H1 (cell line): ENCODE data around the gene UTP14C. TPM values are rescaled to one million over a fixed set of nuclear protein-coding genes. Genes with fewer than 3 reads are reported as not detected.
"Not testable (repeated sequence)": the region's sequence is repeated elsewhere in the genome, so short reads cannot be mapped to it uniquely, and the experiment has no call there.

Experiments
- CTCF ChIA-PET: fragments of 300-600 bp; sonication (Branson Sonifier 250); formaldehyde crosslinking; loops from one replicate; lab custom pipeline; 2021; ENCODE audit not compliant: partially characterized antibody; lab: Charles Lee
- POLR2A ChIA-PET: fragments of 300-600 bp; sonication (Branson Sonifier 250); formaldehyde crosslinking; loops from one replicate; lab custom pipeline; 2021; ENCODE audit warnings: inconsistent platforms; ENCODE audit not compliant: partially characterized antibody; lab: Charles Lee
- DNase-seq, 2 experiments: peaks; one replicate each; pipeline versions ENCODE4 v3.0.0 to v3.0.0-alpha.2; 2010 to 2022; ENCODE audit warnings: low spot score in 2 of 2, low read depth in 1 of 2, mixed read lengths in 1 of 2
- FAIRE-seq: peaks from 2 replicates; lab custom pipeline; 2011; peaks lifted over from hg19 to GRCh38; lab: Jason Lieb, UNC
- H2AFZ ChIP-seq: 2 replicates; pipeline ENCODE4 v1.8.1; 2012; ENCODE audit warnings: low read length, inconsistent platforms
- H2AK5ac ChIP-seq: 2 replicates; pipeline ENCODE4 v1.6.1; 2013; ENCODE audit warnings: low read depth, low read length
- H2BK120ac ChIP-seq: replicated peaks from 2 replicates; pipeline ENCODE3; 2013; ENCODE audit warnings: low read depth, low read length, inconsistent platforms
- H2BK12ac ChIP-seq: 2 replicates; pipeline ENCODE4 v1.6.1; 2013; ENCODE audit warnings: low read depth, low read length
- H2BK15ac ChIP-seq: 2 replicates; pipeline ENCODE4 v1.6.1; 2013; ENCODE audit warnings: low read length
- H2BK20ac ChIP-seq: 2 replicates; pipeline ENCODE4 v1.6.1; 2013; ENCODE audit warnings: low read length
- H2BK5ac ChIP-seq: 2 replicates; pipeline ENCODE4 v1.6.1; 2013; ENCODE audit warnings: low read depth, low read length
- H3K14ac ChIP-seq: 2 replicates; pipeline ENCODE4 v1.6.1; 2013; ENCODE audit warnings: inconsistent platforms; ENCODE audit not compliant: insufficient read length
- H3K18ac ChIP-seq: 2 replicates; pipeline ENCODE4 v1.6.1; 2013; ENCODE audit warnings: low read length; ENCODE audit errors: extremely low read depth
- H3K23ac ChIP-seq: 2 replicates; pipeline ENCODE4 v1.6.1; 2013; ENCODE audit warnings: inconsistent platforms; ENCODE audit not compliant: insufficient read length
- H3K23me2 ChIP-seq: 2 replicates; pipeline ENCODE4 v1.6.1; 2013; ENCODE audit warnings: low read depth, low read length
- H3K27ac ChIP-seq: 2 replicates; pipeline ENCODE4 v1.6.1; 2011; ENCODE audit warnings: low read depth, low read length, inconsistent platforms
- H3K27me3 ChIP-seq, 4 experiments: replicated peaks in 1 of 4; 1 replicate in 1 of 4; 2 replicates in 3 of 4; pipeline versions ENCODE4 v1.6.1 to v1.8.1; 2011 to 2013; ENCODE audit warnings: low read length in 3 of 4, mild to moderate bottlenecking in 3 of 4, inconsistent platforms in 2 of 4, mixed read lengths in 2 of 4, moderate library complexity in 1 of 4; ENCODE audit not compliant: control insufficient read depth in 3 of 4, insufficient read depth in 3 of 4; ENCODE audit errors: extremely low read depth in 1 of 4
- H3K36me3 ChIP-seq, 4 experiments: 2 replicates each; pipeline versions ENCODE4 v1.6.1 to v1.8.1; 2011 to 2013; ENCODE audit warnings: mild to moderate bottlenecking in 4 of 4, low read length in 3 of 4, moderate library complexity in 2 of 4, control low read depth in 1 of 4, inconsistent platforms in 1 of 4; ENCODE audit not compliant: insufficient read depth in 4 of 4, control insufficient read depth in 2 of 4
- H3K4ac ChIP-seq: replicated peaks from 2 replicates; pipeline ENCODE3; 2013; ENCODE audit warnings: low read length, low read depth, mixed read lengths, inconsistent platforms; ENCODE audit not compliant: insufficient read length
- H3K4me1 ChIP-seq, 4 experiments: replicated peaks in 1 of 4; 1 replicate in 1 of 4; 2 replicates in 3 of 4; pipeline versions ENCODE4 v1.6.1 to v1.8.1; 2011 to 2013; ENCODE audit warnings: low read length in 3 of 4, inconsistent platforms in 2 of 4, mixed read lengths in 1 of 4; ENCODE audit not compliant: insufficient read depth in 4 of 4, control insufficient read depth in 3 of 4
- H3K4me2 ChIP-seq, 2 experiments: 2 replicates each; pipeline versions ENCODE4 v1.6.1 to v1.8.1; 2011 to 2013; ENCODE audit warnings: low read depth in 2 of 2, low read length in 2 of 2, control low read depth in 1 of 2, inconsistent platforms in 1 of 2, mild to moderate bottlenecking in 1 of 2; ENCODE audit not compliant: insufficient read depth in 1 of 2
- H3K4me3 ChIP-seq, 4 experiments: fragments of 200-600, 300-600 bp in 1 of 4; sonication (generic), shearing (Covaris generic), sonication (Bioruptor Twin) in 1 of 4; 2 replicates each; pipeline versions ENCODE4 v1.5.1 to v1.8.1; 2011 to 2016; ENCODE audit warnings: low read length in 4 of 4, low read depth in 3 of 4, control low read depth in 2 of 4, inconsistent platforms in 2 of 4, mild to moderate bottlenecking in 2 of 4, mixed read lengths in 1 of 4, moderate library complexity in 1 of 4; ENCODE audit not compliant: insufficient read depth in 2 of 4; ENCODE audit errors: extremely low read depth in 1 of 4
- H3K56ac ChIP-seq: replicated peaks from 2 replicates; pipeline ENCODE3; 2013; ENCODE audit warnings: low read depth, mild to moderate bottlenecking, mixed read lengths, low read length, inconsistent platforms; ENCODE audit not compliant: insufficient read length
- H3K79me1 ChIP-seq: 2 replicates; pipeline ENCODE4 v1.6.1; 2013; ENCODE audit warnings: low read depth, low read length, control low read depth
- H3K79me2 ChIP-seq, 2 experiments: 2 replicates each; pipeline versions ENCODE4 v1.6.1 to v1.8.1; 2012 to 2013; ENCODE audit warnings: low read length in 2 of 2, mild to moderate bottlenecking in 2 of 2, inconsistent platforms in 1 of 2; ENCODE audit not compliant: insufficient read depth in 2 of 2, control insufficient read depth in 1 of 2
- H3K9ac ChIP-seq, 4 experiments: replicated peaks in 1 of 4; 1 replicate in 1 of 4; 2 replicates in 3 of 4; pipeline versions ENCODE4 v1.6.1 to v1.8.1; 2011 to 2013; ENCODE audit warnings: low read depth in 3 of 4, low read length in 3 of 4, control low read depth in 2 of 4, mild to moderate bottlenecking in 2 of 4, moderate library complexity in 2 of 4, inconsistent platforms in 1 of 4; ENCODE audit errors: extremely low read depth in 1 of 4
- H3K9me3 ChIP-seq, 2 experiments: 2 replicates each; pipeline versions ENCODE4 v1.6.1 to v1.8.1; 2012 to 2013; ENCODE audit warnings: mild to moderate bottlenecking in 2 of 2, moderate library complexity in 2 of 2, control low read depth in 1 of 2, inconsistent platforms in 1 of 2, low read depth in 1 of 2, low read length in 1 of 2, mixed read lengths in 1 of 2; ENCODE audit not compliant: insufficient read depth in 2 of 2
- H4K20me1 ChIP-seq, 2 experiments: replicated peaks in 1 of 2; 2 replicates each; pipeline versions ENCODE3 to v1.8.1; 2011 to 2013; ENCODE audit warnings: inconsistent platforms in 2 of 2, low read length in 2 of 2, mild to moderate bottlenecking in 1 of 2; ENCODE audit not compliant: insufficient read depth in 2 of 2, control insufficient read depth in 1 of 2
- H4K5ac ChIP-seq: 2 replicates; pipeline ENCODE4 v1.6.1; 2013; ENCODE audit warnings: low read length, low read depth, mixed read lengths, inconsistent platforms; ENCODE audit not compliant: insufficient read length
- H4K8ac ChIP-seq: 2 replicates; pipeline ENCODE4 v1.8.0; 2013; ENCODE audit warnings: mild to moderate bottlenecking, moderate library complexity, low read length, inconsistent platforms; ENCODE audit not compliant: insufficient read depth; ENCODE audit errors: extremely low read depth
- H4K91ac ChIP-seq: replicated peaks from 2 replicates; pipeline ENCODE3; 2013; ENCODE audit warnings: low read length, mixed read lengths, inconsistent platforms; ENCODE audit not compliant: insufficient read length
- WGBS, 2 experiments: shearing (Covaris generic) in 1 of 2; methylation state at CpG; one replicate each; pipeline versions ENCODE4 v1.1.6 to v1.1.7; 2013 to 2015; ENCODE audit warnings: low lambda C conversion rate in 2 of 2, mixed read lengths in 2 of 2, inconsistent platforms in 1 of 2, low coverage in 1 of 2, missing lambda C conversion rate in 1 of 2; ENCODE audit not compliant: insufficient replicate concordance in 2 of 2, insufficient coverage in 1 of 2, insufficient read length in 1 of 2; ENCODE audit errors: extremely low coverage in 1 of 2, missing lambda C conversion rate in 1 of 2; 5-methylcytosine and 5-hydroxymethylcytosine counted together
- polyA plus RNA-seq, 7 experiments: library from polyadenylated mRNA; depleted of rRNA in 3 of 7; stranded (reverse) in 5 of 7; unstranded in 2 of 7; fragments of >200 nt in 5 of 7; fragments of 200-250 nt in 2 of 7; gene quantifications; 1 replicate in 5 of 7; 2 replicates in 1 of 7; 4 replicates in 1 of 7; pipeline versions ENCODE4 v1.2.1 to v1.2.3, GENCODE V29; 2011 to 2013; ENCODE audit warnings: missing spikeins in 2 of 7, mixed read lengths in 2 of 7
- total RNA-seq: library from RNA; stranded (reverse); fragmentation: NEBNext Ultra II Directional; extraction: Animal tissue kit (Norgen Biotek cat#: 25700); gene quantifications from 2 replicates; pipeline ENCODE4 v1.2.1, GENCODE V29; 2021

Gene UTP14C
- total and polyA plus RNA-seq, 2 of the 8 experiments (the other 6 are each of a cell fraction or from before 2014, with no cell fraction given) = 6.8 to 22.7 TPM

- H2BK20ac ChIP-seq, H3K9ac ChIP-seq, FAIRE-seq, H3K36me3 ChIP-seq, H2BK15ac ChIP-seq, H2BK120ac ChIP-seq, H3K4me2 ChIP-seq, H3K79me2 ChIP-seq, H3K27ac ChIP-seq, H3K4ac ChIP-seq, H2BK5ac ChIP-seq, H2BK12ac ChIP-seq, POLR2A ChIA-PET, H3K18ac ChIP-seq, H2AFZ ChIP-seq, H3K27me3 ChIP-seq, H3K23ac ChIP-seq, H3K56ac ChIP-seq, H4K91ac ChIP-seq, H2AK5ac ChIP-seq, H3K79me1 ChIP-seq, H4K20me1 ChIP-seq, H3K14ac ChIP-seq, H4K8ac ChIP-seq, H3K4me3 ChIP-seq, DNase-seq, H3K23me2 ChIP-seq, H3K4me1 ChIP-seq, H4K5ac ChIP-seq: not testable (repeated sequence)
- WGBS, 2 experiments = 94% methylated on average over 3 of the region's 3 CpGs; no CpG with 5 or more reads in 1 of the 2 experiments
- CTCF ChIA-PET = interaction anchor here (0.7 to 1.6 kb wide), 2 partner anchors 10 to 60 kb away, joined by 3 to 4 read pairs; no protein-coding TSS in a partner anchor
- H3K9me3 ChIP-seq = peaks cover 16 to 26% of the 10 kb centered on the region in 2 experiments
Measured at GRCh38 chr13:52061064-52061463, 36.6 kb downstream of the UTP14C start.
